Prostate gland (tissue), 2 donors: ENCODE data around the gene GALNS.

Source experiments
- CTCF ChIP-seq, 4 experiments: fragments of 200-600 bp in 2 of 4; fragments of 450-650 bp in 2 of 4; sonication (generic) in 2 of 4; IDR thresholded peaks; 1 replicate in 3 of 4; 2 replicates in 1 of 4; pipeline ENCODE4 v1.5.1; 2016 to 2019; ENCODE audit warnings: antibody characterized with exemption in 4 of 4, mild to moderate bottlenecking in 2 of 4, moderate library complexity in 2 of 4
- POLR2A ChIP-seq: fragments of 450-650 bp; IDR thresholded peaks from one replicate; pipeline ENCODE4 v1.6.1; 2016; ENCODE audit warnings: antibody characterized with exemption, mild to moderate bottlenecking

GRCh38 chr16:88888461-88889387, 32.0 kb upstream of the GALNS start:
- no peak for TF ChIP-seq POLR2A
- no peak for TF ChIP-seq CTCF (IDR thresholded peaks at IDR 0.05)
